ENCODE results near the gene NME5.
"Not testable (repeated sequence)": the region's sequence is repeated elsewhere in the genome, so short reads cannot be mapped to it uniquely, and the experiment has no call there.

NME5 gene

DNA sequence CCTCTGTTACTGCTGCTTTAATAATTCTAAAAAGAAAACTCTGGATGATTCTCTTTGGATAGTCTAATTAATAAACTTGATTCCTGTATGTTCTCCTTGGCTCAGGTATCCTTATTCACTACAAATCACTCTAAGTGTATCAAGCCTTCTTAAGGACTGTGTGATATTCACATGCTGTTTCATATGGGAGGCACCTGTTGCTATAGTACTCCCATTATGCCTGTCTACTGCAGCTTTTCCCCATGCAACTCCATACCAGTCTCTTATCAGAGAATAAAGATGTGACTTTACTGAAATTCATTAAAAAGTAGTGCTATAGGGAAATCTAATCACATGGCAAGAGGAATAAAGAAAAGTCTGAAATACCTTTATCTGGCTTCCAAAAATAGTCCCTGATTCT lies 24.5 kb upstream of the NME5 start:
- TF ChIP-seq, protein P1, sequence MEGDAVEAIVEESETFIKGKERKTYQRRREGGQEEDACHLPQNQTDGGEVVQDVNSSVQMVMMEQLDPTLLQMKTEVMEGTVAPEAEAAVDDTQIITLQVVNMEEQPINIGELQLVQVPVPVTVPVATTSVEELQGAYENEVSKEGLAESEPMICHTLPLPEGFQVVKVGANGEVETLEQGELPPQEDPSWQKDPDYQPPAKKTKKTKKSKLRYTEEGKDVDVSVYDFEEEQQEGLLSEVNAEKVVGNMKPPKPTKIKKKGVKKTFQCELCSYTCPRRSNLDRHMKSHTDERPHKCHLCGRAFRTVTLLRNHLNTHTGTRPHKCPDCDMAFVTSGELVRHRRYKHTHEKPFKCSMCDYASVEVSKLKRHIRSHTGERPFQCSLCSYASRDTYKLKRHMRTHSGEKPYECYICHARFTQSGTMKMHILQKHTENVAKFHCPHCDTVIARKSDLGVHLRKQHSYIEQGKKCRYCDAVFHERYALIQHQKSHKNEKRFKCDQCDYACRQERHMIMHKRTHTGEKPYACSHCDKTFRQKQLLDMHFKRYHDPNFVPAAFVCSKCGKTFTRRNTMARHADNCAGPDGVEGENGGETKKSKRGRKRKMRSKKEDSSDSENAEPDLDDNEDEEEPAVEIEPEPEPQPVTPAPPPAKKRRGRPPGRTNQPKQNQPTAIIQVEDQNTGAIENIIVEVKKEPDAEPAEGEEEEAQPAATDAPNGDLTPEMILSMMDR (IDR thresholded peaks at IDR 0.05; ENCODE audit: borderline replicate concordance, control extremely low read depth, extremely low read depth, insufficient read depth, missing control alignments) = no peak
- DNase-seq (ENCODE audit: low spot score) = no peak
- in situ Hi-C loops (cut with MboI; ENCODE audit: low sequenced_read_pairs, unreplicated experiment) = no loop called here

DNA sequence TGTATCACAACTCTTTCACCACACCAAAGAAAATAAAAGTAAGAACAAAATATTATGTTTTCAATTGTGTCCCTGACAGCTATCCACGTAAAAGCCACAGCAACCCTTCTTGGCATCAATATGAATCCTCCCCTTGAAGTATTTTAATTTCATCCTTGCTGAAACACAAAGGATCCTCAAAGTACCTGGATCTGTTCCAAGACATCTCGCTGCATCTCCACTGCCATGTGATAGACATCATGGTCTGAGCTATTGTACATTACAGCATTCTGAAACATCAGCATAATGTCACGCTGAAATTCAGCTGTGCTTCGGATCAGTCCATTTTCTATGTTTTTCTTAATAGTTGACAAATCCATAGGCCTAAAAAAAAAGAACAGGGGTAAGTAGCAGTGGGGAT lies 21.5 kb upstream of the NME5 start:
- no peak for DNase-seq (ENCODE audit: low spot score)
- TF ChIP-seq, protein P1 (IDR thresholded peaks at IDR 0.05; ENCODE audit: borderline replicate concordance, control extremely low read depth, extremely low read depth, insufficient read depth, missing control alignments) = no peak
- in situ Hi-C loops (cut with MboI; ENCODE audit: low sequenced_read_pairs, unreplicated experiment) = no loop called here

DNA sequence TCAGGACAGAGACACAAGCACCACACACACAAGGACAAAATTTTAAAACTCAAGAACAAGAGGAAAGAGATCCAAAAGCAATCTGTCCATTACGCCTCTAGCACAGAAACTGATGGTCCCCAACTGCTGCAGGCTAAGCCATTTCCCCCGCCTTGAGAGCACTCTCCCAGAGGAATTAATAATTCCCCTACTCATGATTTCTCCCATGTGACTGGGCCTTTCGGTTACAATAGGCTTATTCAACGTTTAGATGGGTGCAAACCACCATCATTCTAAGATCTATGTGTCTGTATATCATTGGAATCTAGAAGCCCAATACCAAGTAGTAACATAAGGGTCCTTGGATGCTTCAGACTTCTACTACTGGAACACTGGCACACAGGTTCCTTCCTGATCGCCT lies 20.4 kb upstream of the NME5 start:
- in situ Hi-C loops (cut with MboI; ENCODE audit: low sequenced_read_pairs, unreplicated experiment) = no loop called here
- TF ChIP-seq, protein P1 (IDR thresholded peaks at IDR 0.05; ENCODE audit: borderline replicate concordance, control extremely low read depth, extremely low read depth, insufficient read depth, missing control alignments) = no peak
- no peak for DNase-seq (ENCODE audit: low spot score)

DNA sequence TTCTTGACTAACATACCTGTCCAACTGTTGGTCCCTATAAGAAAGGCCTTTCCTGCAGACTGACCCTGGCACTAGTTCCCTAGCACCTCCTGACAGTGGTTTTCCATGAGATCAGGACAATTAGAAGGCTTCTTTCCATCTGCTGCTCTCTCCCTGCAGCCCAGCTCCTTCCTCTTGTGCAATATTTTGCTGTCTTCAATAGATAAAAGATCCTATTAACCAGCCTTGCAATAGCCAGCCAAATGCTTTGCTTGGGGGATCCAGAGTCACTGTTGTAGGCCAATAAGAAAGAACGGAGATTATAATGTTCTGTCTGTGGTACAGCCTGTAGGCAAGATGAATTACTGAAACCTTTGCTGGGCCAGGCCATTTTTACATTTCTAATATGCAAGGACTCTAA lies 18.4 kb upstream of the NME5 start:
- DNase-seq (ENCODE audit: low spot score) = no peak
- TF ChIP-seq, protein P1 (IDR thresholded peaks at IDR 0.05; ENCODE audit: borderline replicate concordance, control extremely low read depth, extremely low read depth, insufficient read depth, missing control alignments) = no peak
- in situ Hi-C loops (cut with MboI; ENCODE audit: low sequenced_read_pairs, unreplicated experiment) = no loop called here

DNA sequence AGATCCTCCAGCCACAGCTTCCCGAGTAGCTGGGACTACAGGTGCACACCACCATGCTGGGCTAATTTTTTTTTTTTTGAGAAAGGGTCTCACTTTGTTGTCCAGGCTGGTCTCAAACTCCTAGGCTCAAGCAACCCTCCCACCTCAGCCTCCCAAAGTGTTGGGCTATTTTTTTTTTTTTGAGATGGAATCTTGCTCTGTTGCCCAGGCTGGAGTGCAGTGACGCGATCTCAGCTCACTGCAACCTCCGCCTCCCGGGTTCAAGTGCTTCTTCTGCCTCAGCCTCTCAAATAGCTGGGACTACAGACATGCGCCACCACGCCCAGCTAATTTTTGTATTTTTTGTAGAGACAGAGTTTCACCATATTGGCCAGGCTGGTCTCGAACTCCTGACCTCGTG lies 16.7 kb upstream of the NME5 start:
- DNase-seq (ENCODE audit: low spot score); in situ Hi-C loops (cut with MboI; ENCODE audit: low sequenced_read_pairs, unreplicated experiment): not testable (repeated sequence)

DNA sequence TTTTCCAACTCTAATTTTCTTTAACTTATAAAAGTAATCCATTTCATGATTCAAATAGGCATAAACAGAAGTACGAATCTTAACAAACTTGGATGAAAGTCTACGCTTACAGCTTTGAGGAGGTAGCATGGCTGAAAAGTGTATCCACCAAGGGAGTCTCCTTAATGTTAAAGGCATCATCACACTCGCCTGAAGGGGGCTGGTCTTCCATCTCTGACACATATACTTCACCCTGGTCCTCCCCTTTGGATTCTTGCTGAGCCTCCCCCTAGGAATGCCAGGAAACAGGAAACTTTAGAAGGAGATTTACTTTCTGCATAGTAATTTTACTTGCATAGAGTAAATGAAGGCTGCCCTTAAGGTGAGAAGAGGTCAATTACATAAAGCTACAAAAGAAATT lies 10.3 kb upstream of the NME5 start:
- in situ Hi-C loops (cut with MboI; ENCODE audit: low sequenced_read_pairs, unreplicated experiment) = no loop called here
- no peak for DNase-seq (ENCODE audit: low spot score)
- TF ChIP-seq, protein P1 (IDR thresholded peaks at IDR 0.05; ENCODE audit: borderline replicate concordance, control extremely low read depth, extremely low read depth, insufficient read depth, missing control alignments) = no peak

DNA sequence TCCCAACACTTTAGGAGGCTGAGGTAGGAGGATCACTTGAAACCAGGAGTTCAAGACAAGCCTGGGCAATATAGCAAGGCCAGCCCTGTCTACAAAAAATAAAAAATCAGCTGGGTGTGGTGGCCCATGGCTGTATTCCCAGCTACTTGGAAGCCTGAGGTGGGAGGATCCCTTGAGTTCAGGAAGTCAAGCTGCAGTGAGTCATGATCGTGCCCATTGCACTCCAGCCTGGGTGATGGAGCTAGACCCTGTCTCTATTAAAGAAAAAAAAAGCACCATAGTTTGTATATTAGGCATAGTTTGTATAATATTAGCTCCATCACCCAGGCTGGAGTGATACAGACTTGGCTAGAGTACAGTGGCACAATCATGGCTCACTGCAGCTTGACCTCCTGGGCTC lies 9.6 kb upstream of the NME5 start:
- in situ Hi-C loops (cut with MboI; ENCODE audit: low sequenced_read_pairs, unreplicated experiment) = no loop called here
- TF ChIP-seq, protein P1 (IDR thresholded peaks at IDR 0.05; ENCODE audit: borderline replicate concordance, control extremely low read depth, extremely low read depth, insufficient read depth, missing control alignments) = no peak
- DNase-seq (ENCODE audit: low spot score) = no peak

DNA sequence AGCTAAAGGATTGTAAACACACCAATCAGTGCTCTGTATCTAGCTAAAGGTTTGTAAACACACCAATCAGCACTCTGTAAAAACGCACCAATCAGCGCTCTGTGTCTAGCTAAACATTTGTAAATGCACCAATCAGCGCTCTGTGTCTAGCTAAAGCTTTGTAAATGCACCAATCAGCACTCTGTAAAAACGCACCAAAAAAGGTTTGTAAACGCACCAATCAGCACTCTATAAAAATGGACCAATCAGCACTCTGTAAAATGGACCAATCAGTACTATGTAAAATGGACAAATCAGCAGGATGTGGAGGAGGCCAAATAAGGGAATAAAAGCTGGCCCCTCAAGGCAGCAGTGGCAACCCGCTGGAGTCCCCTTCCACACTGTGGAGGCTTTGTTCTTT lies 4.3 kb upstream of the NME5 start:
- DNase-seq (ENCODE audit: low spot score); in situ Hi-C loops (cut with MboI; ENCODE audit: low sequenced_read_pairs, unreplicated experiment): not testable (repeated sequence)

Measured in GM13976 (cell line).